ENCODE data around the gene C3.
A peak's percentile ranks its signal among the peaks of the same experiment; 100 is the strongest.

Gene C3

GRCh38 chr19:6744381-6745301 is 24.2 kb upstream of the C3 start:
- DNase-seq: no peak

GRCh38 chr19:6743714-6744380 is 23.4 kb upstream of the C3 start:
- DNase-seq: no peak

- DNase-seq: no peak
These were observed 22.6 kb upstream of the C3 start for GRCh38 chr19:6743066-6743465.

GRCh38 chr19:6740589-6741343 is 20.3 kb upstream of the C3 start:
- DNase-seq: peak; percentile 46

- DNase-seq: peak; percentile 42
These were observed 19.6 kb upstream of the C3 start for GRCh38 chr19:6739883-6740588.

GRCh38 chr19:6739390-6739882 is 19.0 kb upstream of the C3 start, which contains the start of gene TRIP10:
TSS of gene TRIP10 (plus strand) at chr19:6739680. CDS start at chr19:6739762, 82 bp downstream.
- peak; percentile 85 for DNase-seq

GRCh38 chr19:6738787-6739389 is 18.4 kb upstream of the C3 start:
- DNase-seq: peak; percentile 52

GRCh38 chr19:6737873-6738786 is 17.7 kb upstream of the C3 start:
- DNase-seq: peak; percentile 83

- peak; percentile 99 for DNase-seq
These were observed 16.9 kb upstream of the C3 start, which contains the start of gene GPR108 for GRCh38 chr19:6737284-6737872. TSS of gene GPR108 (minus strand) at chr19:6737580. CDS start at chr19:6737576, 4 bp downstream.

- DNase-seq: no peak
These were observed 16.4 kb upstream of the C3 start for GRCh38 chr19:6736917-6737283.

GRCh38 chr19:6736169-6736916 is 15.9 kb upstream of the C3 start:
- peak; percentile 76 for DNase-seq

- no peak for DNase-seq
These were observed 14.9 kb upstream of the C3 start for GRCh38 chr19:6735181-6735911.

GRCh38 chr19:6734096-6734696 is 13.7 kb upstream of the C3 start:
- DNase-seq: no peak

- DNase-seq: peak; percentile 46
These were observed 13.1 kb upstream of the C3 start for GRCh38 chr19:6733338-6734095.

GRCh38 chr19:6732803-6733337 is 12.4 kb upstream of the C3 start:
- no peak for DNase-seq

GRCh38 chr19:6731822-6732221 is 11.4 kb upstream of the C3 start:
- DNase-seq: no peak

- DNase-seq: no peak
These were observed 10.7 kb upstream of the C3 start for GRCh38 chr19:6730941-6731670.
